OCI-LY7 (cell line): ENCODE measurements around the gene BEND5.

Source experiments
- EZH2phosphoT487 ChIP-seq: fragments of 200-600 bp; sonication (generic); IDR thresholded peaks from 2 replicates; pipeline ENCODE4 v1.6.1; 2018; ENCODE audit warnings: low read depth, borderline replicate concordance, mild to moderate bottlenecking, mixed run types, antibody characterized with exemption, low read length, moderate library complexity, mixed read lengths
- TF ChIP-seq, protein P1 (sequence below): fragments of 200-600 bp; sonication (generic); conservative IDR thresholded peaks from 2 replicates; pipeline ENCODE4 v1.5.1; 2014; ENCODE audit warnings: mild to moderate bottlenecking, antibody characterized with exemption, low read length, moderate library complexity, mixed read lengths

DNA sequence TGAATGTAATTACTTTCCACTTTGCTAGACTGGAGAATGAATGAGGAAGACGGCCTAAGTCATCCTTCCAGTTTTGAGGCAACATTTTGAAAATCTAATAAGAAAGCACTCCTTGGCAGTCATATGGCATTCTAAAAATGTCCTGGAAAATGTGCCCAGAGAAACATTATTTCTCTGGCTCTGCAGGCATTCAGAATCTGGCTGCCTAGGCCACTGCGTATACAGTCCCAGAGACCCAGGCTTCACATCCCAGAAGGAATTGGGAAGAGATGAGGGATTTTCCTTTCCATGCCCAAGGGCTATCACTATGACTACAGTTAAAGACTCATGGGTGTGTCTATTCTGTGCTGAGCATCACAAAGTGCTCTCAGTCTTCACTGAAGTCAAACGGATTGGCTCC, 92.9 kb downstream of the BEND5 start:
- TF ChIP-seq, protein P1, sequence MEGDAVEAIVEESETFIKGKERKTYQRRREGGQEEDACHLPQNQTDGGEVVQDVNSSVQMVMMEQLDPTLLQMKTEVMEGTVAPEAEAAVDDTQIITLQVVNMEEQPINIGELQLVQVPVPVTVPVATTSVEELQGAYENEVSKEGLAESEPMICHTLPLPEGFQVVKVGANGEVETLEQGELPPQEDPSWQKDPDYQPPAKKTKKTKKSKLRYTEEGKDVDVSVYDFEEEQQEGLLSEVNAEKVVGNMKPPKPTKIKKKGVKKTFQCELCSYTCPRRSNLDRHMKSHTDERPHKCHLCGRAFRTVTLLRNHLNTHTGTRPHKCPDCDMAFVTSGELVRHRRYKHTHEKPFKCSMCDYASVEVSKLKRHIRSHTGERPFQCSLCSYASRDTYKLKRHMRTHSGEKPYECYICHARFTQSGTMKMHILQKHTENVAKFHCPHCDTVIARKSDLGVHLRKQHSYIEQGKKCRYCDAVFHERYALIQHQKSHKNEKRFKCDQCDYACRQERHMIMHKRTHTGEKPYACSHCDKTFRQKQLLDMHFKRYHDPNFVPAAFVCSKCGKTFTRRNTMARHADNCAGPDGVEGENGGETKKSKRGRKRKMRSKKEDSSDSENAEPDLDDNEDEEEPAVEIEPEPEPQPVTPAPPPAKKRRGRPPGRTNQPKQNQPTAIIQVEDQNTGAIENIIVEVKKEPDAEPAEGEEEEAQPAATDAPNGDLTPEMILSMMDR: no peak
- no peak for TF ChIP-seq EZH2phosphoT487
